GM18499 (cell line): ENCODE measurements around the gene PTBP1.

Experiments
- ATAC-seq: cut with Tn5 transposase; IDR thresholded peaks from one replicate; pipeline ENCODE4 v1.9.1; 2021; ENCODE audit warnings: moderate number of reproducible peaks; ENCODE audit not compliant: insufficient read depth, unreplicated experiment

The PTBP1 gene

DNA sequence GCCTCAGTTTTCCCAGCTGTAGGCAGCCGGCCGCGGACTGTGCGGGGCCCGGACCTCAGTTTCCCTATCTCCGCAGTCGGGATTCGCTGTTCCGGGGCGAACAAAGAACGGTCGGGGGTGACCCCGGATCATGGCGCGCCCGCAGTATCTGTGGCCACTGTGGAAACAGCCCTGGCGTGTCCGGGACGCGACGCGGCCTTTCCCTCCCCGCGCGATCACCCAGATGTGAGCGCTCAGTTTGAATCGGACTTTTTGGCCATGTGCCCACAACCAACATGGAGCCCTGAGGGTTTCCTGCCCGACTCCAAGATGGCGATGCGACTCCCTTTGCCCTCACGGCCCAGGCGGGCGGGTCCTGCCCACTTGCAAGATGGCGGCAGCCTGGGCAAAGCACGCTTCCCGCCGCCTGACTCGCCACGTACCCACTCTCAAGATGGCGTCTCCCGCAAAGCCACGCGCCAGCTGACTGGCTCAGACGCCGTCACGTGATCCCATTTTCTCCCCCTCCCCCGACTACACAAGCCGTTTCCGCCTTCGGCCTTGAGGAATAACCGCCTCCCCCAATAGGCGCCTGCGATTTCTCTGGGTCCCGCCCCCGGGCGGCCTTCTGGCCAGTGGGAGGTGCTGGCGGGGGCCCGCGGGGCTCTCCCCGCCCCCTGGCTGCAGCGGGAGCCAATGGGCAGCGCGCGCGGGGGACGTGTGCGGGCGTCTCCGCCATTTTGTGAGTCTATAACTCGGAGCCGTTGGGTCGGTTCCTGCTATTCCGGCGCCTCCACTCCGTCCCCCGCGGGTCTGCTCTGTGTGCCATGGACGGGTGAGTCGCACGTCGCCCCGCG, at the start of gene PTBP1:
TSS of gene PTBP1 (plus strand) at position 761 of the 836 bp plus-strand sequence. CDS start at position 807, 46 bp downstream.
- peak; percentile 61 for ATAC-seq

- ATAC-seq: no peak
Observed at GRCh38 chr19:748274-748598, 49.0 kb upstream of the PTBP1 start.

- ATAC-seq: no peak
Observed at GRCh38 chr19:749811-750210, 47.4 kb upstream of the PTBP1 start.

DNA sequence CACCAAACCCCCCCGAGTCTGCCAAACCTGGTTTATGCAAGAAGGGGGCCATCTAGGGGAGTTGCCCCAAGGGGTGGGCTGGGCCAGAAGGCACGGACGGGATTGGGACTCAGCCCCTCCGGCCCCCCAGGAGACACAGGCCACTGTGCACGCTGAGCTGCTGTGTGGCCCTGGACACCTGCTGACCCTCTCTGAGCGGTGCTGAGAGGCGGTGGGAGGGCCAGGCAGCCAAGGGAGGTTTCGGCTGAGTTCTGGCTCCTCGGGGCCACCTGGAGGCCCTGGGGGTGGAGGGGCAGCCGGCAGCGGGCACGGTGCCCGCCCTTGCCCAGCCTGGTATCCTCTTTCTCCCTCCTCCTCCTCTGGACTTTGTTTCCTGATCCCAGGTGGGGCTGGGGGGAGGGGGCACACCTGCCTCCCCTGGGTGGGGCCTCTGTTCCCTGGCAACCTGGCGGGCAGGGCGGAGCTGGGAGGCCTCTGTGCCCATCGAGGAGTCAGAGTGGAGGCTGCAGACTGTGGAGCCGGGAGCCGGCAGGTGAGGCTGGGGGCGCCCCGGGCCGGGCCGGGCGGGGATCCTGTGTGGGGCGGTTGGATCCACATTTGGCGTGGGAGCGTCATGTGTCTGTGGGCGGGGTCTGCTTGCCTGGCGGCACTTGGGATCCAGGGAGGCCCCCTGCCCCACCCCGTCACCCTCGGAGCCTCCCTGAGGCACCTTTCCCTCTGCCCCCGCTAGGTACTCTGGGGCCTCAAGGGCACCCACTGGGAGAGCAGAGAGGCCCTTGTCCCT, 46.4 kb upstream of the PTBP1 start, which contains the start of gene MISP:
TSS of gene MISP (plus strand) at position 473 of the 784 bp plus-strand sequence. CDS start 5,835 bp downstream, outside the sequence.
- no peak for ATAC-seq

GRCh38 chr19:751501-752341, 45.5 kb upstream of the PTBP1 start:
- no peak for ATAC-seq

DNA sequence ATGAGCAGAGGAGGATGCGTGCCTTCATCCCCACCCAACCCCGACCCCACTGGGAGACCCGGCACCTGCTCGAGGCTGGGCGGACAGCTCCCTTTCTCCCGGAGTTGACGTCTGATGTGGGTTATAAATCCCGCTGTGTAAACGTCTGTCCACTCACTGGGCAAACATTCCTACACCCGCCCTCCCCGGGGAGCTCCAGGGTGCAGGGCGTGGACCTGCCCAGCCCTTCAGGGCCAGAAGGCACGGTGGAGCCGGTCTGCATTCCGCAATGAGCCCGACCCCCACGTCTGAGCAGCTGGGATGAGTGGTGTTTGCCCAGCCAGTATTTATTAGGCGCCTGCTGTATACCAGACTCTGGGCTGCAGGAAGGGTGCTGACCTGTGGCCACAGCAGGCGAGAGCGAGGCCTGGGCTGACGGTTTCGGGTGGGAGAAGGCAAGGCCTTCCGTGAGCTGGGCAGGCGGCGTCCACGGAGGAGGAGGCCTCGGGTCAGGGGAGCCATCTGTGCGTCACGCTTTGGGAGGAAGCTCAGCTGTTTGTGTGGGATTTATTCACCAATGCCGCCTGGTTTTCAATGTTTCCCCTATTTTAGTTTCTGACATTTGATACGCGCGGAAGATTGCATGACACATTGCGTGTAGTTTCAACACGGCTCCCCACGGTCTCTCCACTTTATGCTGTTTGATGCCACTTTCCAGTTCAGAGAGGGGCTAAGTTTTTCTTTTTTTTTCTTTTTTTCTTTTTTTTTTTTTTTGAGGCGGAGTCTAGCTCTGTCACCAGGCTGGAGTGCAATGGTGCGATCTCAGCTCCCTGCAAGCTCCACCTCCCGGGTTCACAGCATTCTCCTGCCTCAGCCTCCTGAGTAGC, 44.4 kb upstream of the PTBP1 start:
- no peak for ATAC-seq

GRCh38 chr19:754530-754929, 42.7 kb upstream of the PTBP1 start:
- no peak for ATAC-seq

DNA sequence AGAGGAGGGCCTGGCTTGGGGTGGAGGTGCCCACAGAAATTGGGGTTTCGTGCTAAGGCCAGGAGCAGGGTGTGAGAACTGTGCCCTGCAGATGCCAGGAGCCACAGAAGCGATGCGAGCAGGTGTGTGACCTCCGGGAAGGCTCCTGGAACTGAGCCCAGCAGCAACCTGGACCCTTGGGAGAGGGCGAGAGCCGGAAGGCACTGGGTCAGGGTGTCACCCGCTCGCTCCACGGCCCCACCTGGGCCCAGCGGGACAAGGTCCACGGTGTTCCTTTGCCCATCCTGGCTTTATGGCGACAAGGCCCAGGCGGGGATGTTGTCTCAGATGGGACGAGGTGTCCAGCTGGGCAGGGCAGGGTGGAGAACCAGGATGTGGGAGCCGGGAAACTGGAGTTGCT, 42.2 kb upstream of the PTBP1 start:
- ATAC-seq: no peak

- no peak for ATAC-seq
Observed at GRCh38 chr19:756236-756635, 41.0 kb upstream of the PTBP1 start.

DNA sequence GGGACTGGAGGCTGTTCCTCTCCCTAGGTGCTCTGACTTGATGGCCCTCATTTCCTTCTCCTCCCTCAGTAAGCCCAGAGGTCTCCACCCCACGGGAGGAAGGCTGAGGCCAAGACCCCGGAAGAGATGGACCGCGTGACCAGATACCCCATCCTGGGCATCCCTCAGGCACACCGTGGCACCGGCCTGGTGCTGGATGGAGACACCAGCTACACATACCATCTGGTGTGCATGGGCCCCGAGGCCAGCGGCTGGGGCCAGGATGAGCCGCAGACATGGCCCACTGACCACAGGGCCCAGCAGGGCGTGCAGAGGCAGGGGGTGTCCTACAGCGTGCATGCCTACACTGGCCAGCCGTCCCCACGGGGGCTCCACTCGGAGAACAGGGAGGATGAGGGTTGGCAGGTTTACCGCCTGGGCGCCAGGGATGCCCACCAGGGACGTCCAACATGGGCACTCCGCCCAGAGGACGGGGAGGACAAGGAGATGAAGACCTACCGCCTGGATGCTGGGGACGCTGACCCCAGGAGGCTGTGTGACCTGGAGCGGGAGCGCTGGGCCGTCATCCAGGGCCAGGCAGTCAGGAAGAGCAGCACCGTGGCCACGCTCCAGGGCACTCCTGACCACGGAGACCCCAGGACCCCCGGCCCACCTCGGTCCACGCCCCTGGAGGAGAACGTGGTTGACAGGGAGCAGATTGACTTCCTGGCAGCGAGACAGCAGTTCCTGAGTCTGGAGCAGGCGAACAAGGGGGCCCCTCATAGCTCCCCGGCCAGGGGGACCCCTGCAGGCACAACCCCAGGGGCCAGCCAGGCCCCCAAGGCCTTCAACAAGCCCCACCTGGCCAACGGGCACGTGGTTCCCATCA, 40.2 kb upstream of the PTBP1 start:
- no peak for ATAC-seq

- no peak for ATAC-seq
Observed at GRCh38 chr19:757811-758668, 39.2 kb upstream of the PTBP1 start.

- no peak for ATAC-seq
Observed at GRCh38 chr19:763181-763580, 34.1 kb upstream of the PTBP1 start.

DNA sequence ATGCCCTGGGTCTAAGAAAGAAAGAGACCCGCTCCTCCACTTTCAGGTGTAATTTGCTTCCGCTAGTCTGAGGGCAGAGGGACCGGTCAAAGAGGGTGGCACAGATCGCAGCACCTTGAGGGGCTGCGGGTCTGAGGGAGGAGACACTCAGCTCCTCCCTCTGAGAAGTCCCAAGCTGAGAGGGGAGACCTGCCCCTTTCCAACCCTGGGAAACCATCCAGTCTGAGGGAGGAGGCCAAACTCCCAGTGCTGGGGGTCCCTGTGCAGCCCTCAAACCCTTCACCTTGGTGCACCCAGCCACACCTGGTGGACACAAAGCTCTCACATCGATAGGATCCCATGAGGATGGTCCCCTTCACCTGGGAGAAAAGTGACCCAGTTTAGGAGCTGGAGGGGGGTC, 33.4 kb upstream of the PTBP1 start:
- no peak for ATAC-seq

DNA sequence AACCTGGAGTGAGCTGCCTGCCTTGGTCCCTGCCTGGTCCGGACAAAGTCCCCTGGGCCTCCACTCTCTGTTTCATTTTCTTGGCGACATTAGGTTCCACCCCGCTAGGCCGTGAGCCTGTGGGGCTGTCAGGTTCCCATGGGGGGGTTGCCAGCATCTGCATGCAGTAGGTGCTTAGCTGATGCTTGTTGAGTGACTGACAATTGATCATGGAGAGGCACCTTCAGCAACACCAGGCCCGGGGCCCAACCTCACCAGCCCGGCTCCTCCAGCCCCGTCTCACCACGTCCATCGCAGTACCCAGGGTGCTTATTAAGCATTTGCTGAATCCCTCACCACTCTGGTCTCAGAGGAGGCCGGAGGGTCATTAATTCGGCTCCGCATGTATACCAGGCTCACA, 33.0 kb upstream of the PTBP1 start:
- no peak for ATAC-seq

DNA sequence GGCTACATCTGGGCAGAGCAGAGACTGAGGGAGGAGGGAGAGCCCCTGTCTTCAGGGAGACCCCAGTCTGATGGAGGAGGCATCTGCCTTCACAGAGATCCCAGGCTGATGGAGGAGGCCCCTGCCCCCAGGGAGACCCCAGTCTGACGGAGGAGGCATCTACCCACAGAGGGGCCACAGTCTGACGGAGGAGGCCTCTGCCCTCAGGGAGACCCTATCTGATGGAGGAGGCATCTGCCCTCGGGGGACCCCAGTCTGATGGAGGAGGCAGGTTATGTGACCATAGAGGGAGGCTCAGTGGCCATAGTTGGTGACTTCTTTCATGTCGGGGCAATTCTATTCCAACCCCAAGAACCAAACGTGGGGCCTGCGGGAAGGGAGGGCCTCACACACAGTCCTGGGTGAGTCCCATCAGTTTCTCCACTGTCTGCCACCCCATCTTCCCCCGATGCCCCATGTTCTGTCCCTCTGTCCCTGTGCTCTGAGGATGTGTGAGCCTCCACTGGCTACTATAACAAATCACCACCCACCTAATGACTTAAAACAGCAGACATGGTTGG, 32.0 kb upstream of the PTBP1 start:
- no peak for ATAC-seq

DNA sequence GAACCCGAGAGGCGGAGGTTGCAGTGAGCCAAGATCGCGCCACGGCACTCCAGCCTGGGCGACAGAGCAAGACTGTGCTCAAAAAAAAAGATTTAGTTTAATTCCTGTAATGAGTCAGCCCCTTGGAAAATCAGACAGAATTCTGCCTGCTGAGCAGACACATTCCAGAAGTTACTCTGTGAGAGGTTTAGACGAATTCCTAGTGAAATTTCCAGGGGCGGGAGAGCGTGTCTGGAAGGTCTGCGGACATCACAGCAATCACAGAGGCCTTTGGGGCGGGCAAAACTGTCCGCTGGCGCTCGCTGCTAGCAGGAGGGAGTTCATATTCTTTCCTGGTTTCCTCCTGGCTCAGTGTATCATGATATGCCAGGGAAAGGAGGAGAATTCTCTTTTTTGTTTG, 28.8 kb upstream of the PTBP1 start:
- no peak for ATAC-seq

- ATAC-seq: no peak
Observed at GRCh38 chr19:769616-770015, 27.6 kb upstream of the PTBP1 start.

DNA sequence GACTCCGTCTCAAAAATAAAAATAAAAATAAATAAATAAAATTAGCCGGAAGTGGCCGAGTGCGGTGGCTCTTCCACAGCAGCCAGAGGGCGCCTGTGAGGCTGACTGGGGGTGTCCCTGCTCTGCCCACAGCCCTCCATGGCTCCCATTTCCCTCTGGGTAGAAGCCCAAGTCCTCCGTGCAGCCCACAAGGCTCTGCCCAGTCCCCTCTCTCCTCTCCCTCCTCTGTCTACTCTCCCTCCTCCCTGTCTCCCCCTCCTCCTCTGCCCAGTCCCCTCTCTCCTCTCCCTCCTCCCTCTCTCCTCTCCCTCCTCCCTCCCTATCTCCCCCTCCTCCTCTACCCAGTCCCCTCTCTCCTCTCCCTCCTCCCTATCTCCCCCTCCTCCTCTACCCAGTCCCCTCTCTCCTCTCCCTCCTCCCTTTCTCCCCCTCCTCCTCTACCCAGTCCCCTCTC, 25.9 kb upstream of the PTBP1 start:
- no peak for ATAC-seq
